Smooth muscle cell (in vitro differentiated cells): ENCODE measurements around the gene EIF4G2. TPM values are rescaled to one million over a fixed set of nuclear protein-coding genes. Genes with fewer than 3 reads are reported as not detected.

Experiments
- DNase-seq: peaks from one replicate; lab custom pipeline; 2025; ENCODE audit not compliant: unreplicated experiment; lab: John Stamatoyannopoulos, UW
- H2AFZ ChIP-seq: fragments of 200-600 bp; sonication (generic); 2 replicates; pipeline ENCODE4 v1.6.0; 2016; ENCODE audit warnings: antibody characterized with exemption, low read depth, mild to moderate bottlenecking
- H3F3A ChIP-seq: fragments of 200-600 bp; sonication (generic); 2 replicates; pipeline ENCODE4 v1.6.0; 2017; ENCODE audit warnings: antibody characterized with exemption, low read depth
- H3K27ac ChIP-seq: fragments of 200-600 bp; sonication (generic); 2 replicates; pipeline ENCODE4 v1.5.1; 2016; ENCODE audit warnings: low read depth, mild to moderate bottlenecking
- H3K27me3 ChIP-seq: fragments of 200-600 bp; sonication (generic); 2 replicates; pipeline ENCODE4 v1.6.1; 2016; ENCODE audit warnings: low read depth, mild to moderate bottlenecking
- H3K36me3 ChIP-seq: fragments of 200-600 bp; sonication (generic); 2 replicates; pipeline ENCODE4 v1.5.1; 2016; ENCODE audit warnings: low read depth
- H3K4me1 ChIP-seq: fragments of 200-600 bp; sonication (generic); 2 replicates; pipeline ENCODE4 v1.5.1; 2016; ENCODE audit warnings: low read depth
- H3K4me2 ChIP-seq: fragments of 200-600 bp; sonication (generic); 2 replicates; pipeline ENCODE4 v1.6.0; 2016; ENCODE audit warnings: mild to moderate bottlenecking
- H3K4me3 ChIP-seq: fragments of 200-600 bp; sonication (generic); 2 replicates; pipeline ENCODE4 v1.5.1; 2016; ENCODE audit warnings: mild to moderate bottlenecking
- H3K79me2 ChIP-seq: fragments of 200-600 bp; sonication (generic); 2 replicates; pipeline ENCODE4 v1.6.0; 2016; ENCODE audit warnings: low read depth, mild to moderate bottlenecking
- H3K9ac ChIP-seq: fragments of 200-600 bp; sonication (generic); 2 replicates; pipeline ENCODE4 v1.6.0; 2016; ENCODE audit warnings: low read depth
- H3K9me3 ChIP-seq: fragments of 200-600 bp; sonication (generic); replicated peaks from 2 replicates; pipeline ENCODE4 v1.5.1; 2016; ENCODE audit warnings: low read depth
- H4K20me1 ChIP-seq: fragments of 200-600 bp; sonication (generic); 2 replicates; pipeline ENCODE4 v1.6.0; 2016; ENCODE audit warnings: low read depth
- CTCF ChIP-seq: fragments of 200-600 bp; sonication (generic); IDR thresholded peaks from 2 replicates; pipeline ENCODE4 v1.5.1; 2017; ENCODE audit warnings: borderline replicate concordance, mild to moderate bottlenecking, antibody characterized with exemption; ENCODE audit not compliant: insufficient read depth, poor library complexity, severe bottlenecking
- WGBS: methylation state at CpG from one replicate; pipeline ENCODE4 v1.1.7; 2016; ENCODE audit warnings: low lambda C conversion rate; 5-methylcytosine and 5-hydroxymethylcytosine counted together
- polyA plus RNA-seq: library from polyadenylated mRNA; unstranded; fragments of >200 nt; fragmentation: Nextera tagmentation; extraction: Ambion mirVana; gene quantifications from 2 replicates; pipeline ENCODE4 v1.2.1, GENCODE V29; 2016
- total RNA-seq: library from RNA; depleted of rRNA; stranded (reverse); fragments of >200 nt; gene quantifications from 2 replicates; pipeline ENCODE4 v1.2.3, GENCODE V29; 2014

Gene EIF4G2
- total and polyA plus RNA-seq, 2 experiments from 2014 or later, result 666 to 1,014 TPM

- Histone ChIP-seq H4K20me1 (no peaks in the 10 kb centered on the region), H3K79me2 (peaks cover 61% of the 10 kb centered on the region), H3K27me3 (no peaks in the 10 kb centered on the region), H3K4me1 (peaks cover 8% of the 10 kb centered on the region), H2AFZ (peak overlapping the region; percentile 84), H3K9me3 (no peaks in the 10 kb centered on the region), H3K9ac (peak overlapping the region; percentile 88), H3F3A (no peaks in the 10 kb centered on the region), H3K36me3 (peaks cover 25% of the 10 kb centered on the region), H3K27ac (peak overlapping the region; percentile 93), H3K4me3 (peak overlapping the region; percentile 73), H3K4me2 (peak overlapping the region; percentile 90)
- DNase-seq, result no peak
- 7% methylated on average over 17 of the region's 17 CpGs for WGBS
- no peak for TF ChIP-seq CTCF
Observed at GRCh38 chr11:10856689-10857458, 48.1 kb upstream of the EIF4G2 start.

GRCh38 chr11:10855295-10855694 is 46.6 kb upstream of the EIF4G2 start:
- H3K9ac ChIP-seq, result no peak overlapping the region
- H3K27me3 ChIP-seq, result no peaks in the 10 kb centered on the region
- TF ChIP-seq CTCF, result no peak
- 97% methylated on average over 2 of the region's 2 CpGs for WGBS
- H3K4me3 ChIP-seq, result peak overlapping the region; percentile 73
- H2AFZ ChIP-seq, result no peak overlapping the region
- H3F3A ChIP-seq, result no peaks in the 10 kb centered on the region
- peaks cover 50% of the 10 kb centered on the region for H3K79me2 ChIP-seq
- no peak overlapping the region for H3K27ac ChIP-seq
- H3K4me2 ChIP-seq, result no peak overlapping the region
- H3K36me3 ChIP-seq, result peaks cover 25% of the 10 kb centered on the region
- H4K20me1 ChIP-seq, result no peaks in the 10 kb centered on the region
- no peak for DNase-seq
- peaks cover 8% of the 10 kb centered on the region for H3K4me1 ChIP-seq
- no peaks in the 10 kb centered on the region for H3K9me3 ChIP-seq

DNA sequence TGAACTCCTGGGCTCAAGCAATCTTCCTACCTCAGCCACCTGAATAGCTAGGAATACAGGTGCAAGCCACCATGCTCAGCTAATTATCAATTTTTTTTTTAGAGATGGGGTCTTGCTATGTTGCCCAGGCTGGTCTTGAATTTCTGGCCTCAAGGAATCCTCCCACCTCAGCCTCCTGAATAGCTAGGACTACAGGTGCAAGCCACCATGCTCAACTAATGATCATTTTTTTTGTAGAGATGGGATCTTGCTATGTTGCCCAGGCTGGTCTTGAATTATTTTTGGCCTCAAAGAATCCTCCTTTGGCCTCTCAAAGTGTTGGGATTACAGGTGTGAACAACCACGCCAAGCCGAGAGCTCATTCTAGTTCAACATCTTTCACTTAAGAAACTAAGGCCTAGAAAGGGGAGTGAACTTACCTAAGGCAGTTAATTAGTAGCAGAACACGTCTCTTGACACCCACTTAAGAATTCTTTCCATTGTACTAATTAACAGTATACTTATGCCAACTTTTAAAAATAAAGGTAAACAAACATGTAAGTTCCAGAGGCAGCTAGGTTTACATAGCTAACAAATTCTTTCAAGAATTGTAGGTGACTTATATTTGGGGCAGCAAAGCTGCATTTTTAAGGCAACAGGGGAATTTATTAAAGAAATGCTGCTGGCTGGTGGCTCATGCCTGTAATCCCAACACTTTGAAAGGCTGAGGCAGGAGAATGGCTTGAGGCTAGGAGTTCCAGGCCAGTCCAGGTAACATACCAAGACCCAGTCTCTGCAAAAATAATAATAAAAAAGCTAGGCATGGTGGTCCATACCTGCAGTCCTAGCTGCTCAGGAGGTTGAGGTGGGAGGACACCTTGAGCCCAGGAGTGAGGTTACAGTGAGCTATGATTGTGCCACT is 39.5 kb upstream of the EIF4G2 start:
- H4K20me1 ChIP-seq, result no peaks in the 10 kb centered on the region
- no peak overlapping the region for H3K9ac ChIP-seq
- 91% methylated on average over 3 of the region's 3 CpGs for WGBS
- no peaks in the 10 kb centered on the region for H3K9me3 ChIP-seq
- no peak overlapping the region for H3K27ac ChIP-seq
- no peaks in the 10 kb centered on the region for H3F3A ChIP-seq
- TF ChIP-seq CTCF, result no peak
- H3K79me2 ChIP-seq, result no peaks in the 10 kb centered on the region
- no peak overlapping the region for H3K4me3 ChIP-seq
- no peaks in the 10 kb centered on the region for H3K27me3 ChIP-seq
- no peak for DNase-seq
- H3K4me1 ChIP-seq, result no peaks in the 10 kb centered on the region
- no peak overlapping the region for H3K4me2 ChIP-seq
- H3K36me3 ChIP-seq, result peaks cover 9% of the 10 kb centered on the region
- H2AFZ ChIP-seq, result no peak overlapping the region
